OCI-LY1 (cell line): ENCODE measurements around the gene MOSPD2.

ENCODE experiments used
- H2AFZ ChIP-seq: fragments of 200-600 bp; sonication (generic), shearing (Covaris generic); 2 replicates; pipeline ENCODE4 v1.6.0; 2014; ENCODE audit warnings: antibody characterized with exemption, mild to moderate bottlenecking, low read length
- H3F3A ChIP-seq: fragments of 200-600 bp; sonication (generic), shearing (Covaris generic); 2 replicates; pipeline ENCODE4 v1.6.0; 2014; ENCODE audit warnings: mild to moderate bottlenecking, antibody characterized with exemption, low read length, moderate library complexity; ENCODE audit not compliant: insufficient read depth
- H3K27ac ChIP-seq: fragments of 200-600 bp; sonication (generic); 2 replicates; pipeline ENCODE4 v1.5.1; 2014; ENCODE audit warnings: low read length, mixed run types, mild to moderate bottlenecking, low read depth; ENCODE audit not compliant: poor library complexity, severe bottlenecking
- H3K27me3 ChIP-seq: fragments of 200-600 bp; sonication (generic); 2 replicates; pipeline ENCODE4 v1.6.0; 2014; ENCODE audit warnings: antibody characterized with exemption, mild to moderate bottlenecking, low read length, moderate library complexity; ENCODE audit not compliant: insufficient read depth
- H3K36me3 ChIP-seq: fragments of 200-600 bp; sonication (generic); 2 replicates; pipeline ENCODE4 v1.6.1; 2014; ENCODE audit warnings: mild to moderate bottlenecking, antibody characterized with exemption, low read length, moderate library complexity, mixed read lengths; ENCODE audit not compliant: insufficient read depth
- H3K4me1 ChIP-seq: fragments of 200-600 bp; sonication (generic); 2 replicates; pipeline ENCODE4 v1.5.1; 2014; ENCODE audit warnings: mild to moderate bottlenecking, low read length, moderate library complexity; ENCODE audit not compliant: insufficient read depth, severe bottlenecking
- H3K4me2 ChIP-seq: fragments of 200-600 bp; sonication (generic), shearing (Covaris generic); 2 replicates; pipeline ENCODE4 v1.6.1; 2014; ENCODE audit warnings: low read length
- H3K4me3 ChIP-seq: fragments of 200-600 bp; sonication (generic); 2 replicates; pipeline ENCODE4 v1.5.1; 2014; ENCODE audit warnings: low read length, low read depth, mild to moderate bottlenecking, mixed read lengths; ENCODE audit not compliant: poor library complexity, severe bottlenecking
- H3K79me2 ChIP-seq: fragments of 200-600 bp; shearing (Covaris generic); 2 replicates; pipeline ENCODE4 v1.6.1; 2016; ENCODE audit warnings: mixed run types, low read length, mixed read lengths; ENCODE audit not compliant: insufficient read depth
- H3K9ac ChIP-seq: fragments of 200-600 bp; sonication (generic), shearing (Covaris generic); 2 replicates; pipeline ENCODE4 v1.6.1; 2014; ENCODE audit warnings: mild to moderate bottlenecking, low read length, mixed read lengths
- H3K9me2 ChIP-seq: fragments of 200-600 bp; sonication (generic), shearing (Covaris generic); 2 replicates; pipeline ENCODE4 v1.6.1; 2014; ENCODE audit warnings: low read depth, mild to moderate bottlenecking, low read length, mixed read lengths
- H3K9me3 ChIP-seq: fragments of 200-600 bp; shearing (Covaris generic); 2 replicates; pipeline ENCODE4 v1.6.1; 2014; ENCODE audit warnings: low read length, mixed read lengths
- H4K20me1 ChIP-seq: fragments of 200-600 bp; sonication (generic), shearing (Covaris generic); 2 replicates; pipeline ENCODE4 v1.6.0; 2016; ENCODE audit warnings: mild to moderate bottlenecking, low read length; ENCODE audit not compliant: insufficient read depth
- EZH2 ChIP-seq: fragments of 200-600 bp; sonication (generic), shearing (Covaris generic); IDR thresholded peaks from 2 replicates; pipeline ENCODE4 v1.8.0; 2017; ENCODE audit warnings: borderline replicate concordance, mixed run types, mild to moderate bottlenecking, antibody characterized with exemption, low read length, moderate library complexity, mixed read lengths
- TF ChIP-seq, protein P1 (sequence below): fragments of 200-600 bp; sonication (generic), shearing (Covaris generic); IDR thresholded peaks from 2 replicates; pipeline ENCODE4 v1.5.1; 2017; ENCODE audit warnings: mild to moderate bottlenecking, antibody characterized with exemption, low read length, moderate library complexity, mixed read lengths

The MOSPD2 gene

DNA sequence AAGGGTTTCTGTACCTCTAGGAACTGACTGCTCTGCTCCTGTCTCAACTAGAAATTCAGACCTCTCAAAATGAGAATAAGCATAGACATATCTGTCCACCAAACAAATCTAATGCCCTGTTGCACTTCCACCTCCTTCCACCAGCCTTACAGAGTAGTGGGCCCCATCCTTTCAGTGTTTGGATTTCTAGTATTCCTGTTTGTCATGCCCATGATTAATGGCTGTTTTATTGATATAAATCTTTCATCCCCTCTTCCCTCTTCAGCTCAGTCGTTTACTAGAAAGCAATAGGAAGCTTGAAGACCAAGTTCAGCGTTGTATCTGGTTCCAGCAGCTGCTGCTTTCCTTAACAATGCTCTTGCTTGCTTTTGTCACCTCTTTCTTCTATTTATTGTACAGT lies 46.2 kb downstream of the MOSPD2 start:
- Histone ChIP-seq H3K79me2 (no peaks in the 10 kb centered on the region), H3K9ac (no peak overlapping the region), H3K9me3 (no peaks in the 10 kb centered on the region), H3K4me1 (no peaks in the 10 kb centered on the region), H3K36me3 (0 out of 2 replicates have a peak, but pooled peaks cover 7% of the 10 kb centered on the region), H3K27ac (no peak overlapping the region), H4K20me1 (no peaks in the 10 kb centered on the region), H3K9me2 (no peaks in the 10 kb centered on the region), H3K27me3 (no peaks in the 10 kb centered on the region), H3K4me2 (no peak overlapping the region), H3F3A (no peaks in the 10 kb centered on the region), H3K4me3 (no peak overlapping the region), H2AFZ (no peak overlapping the region)
- TF ChIP-seq EZH2, result no peak
- TF ChIP-seq, protein P1, sequence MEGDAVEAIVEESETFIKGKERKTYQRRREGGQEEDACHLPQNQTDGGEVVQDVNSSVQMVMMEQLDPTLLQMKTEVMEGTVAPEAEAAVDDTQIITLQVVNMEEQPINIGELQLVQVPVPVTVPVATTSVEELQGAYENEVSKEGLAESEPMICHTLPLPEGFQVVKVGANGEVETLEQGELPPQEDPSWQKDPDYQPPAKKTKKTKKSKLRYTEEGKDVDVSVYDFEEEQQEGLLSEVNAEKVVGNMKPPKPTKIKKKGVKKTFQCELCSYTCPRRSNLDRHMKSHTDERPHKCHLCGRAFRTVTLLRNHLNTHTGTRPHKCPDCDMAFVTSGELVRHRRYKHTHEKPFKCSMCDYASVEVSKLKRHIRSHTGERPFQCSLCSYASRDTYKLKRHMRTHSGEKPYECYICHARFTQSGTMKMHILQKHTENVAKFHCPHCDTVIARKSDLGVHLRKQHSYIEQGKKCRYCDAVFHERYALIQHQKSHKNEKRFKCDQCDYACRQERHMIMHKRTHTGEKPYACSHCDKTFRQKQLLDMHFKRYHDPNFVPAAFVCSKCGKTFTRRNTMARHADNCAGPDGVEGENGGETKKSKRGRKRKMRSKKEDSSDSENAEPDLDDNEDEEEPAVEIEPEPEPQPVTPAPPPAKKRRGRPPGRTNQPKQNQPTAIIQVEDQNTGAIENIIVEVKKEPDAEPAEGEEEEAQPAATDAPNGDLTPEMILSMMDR, result no peak

DNA sequence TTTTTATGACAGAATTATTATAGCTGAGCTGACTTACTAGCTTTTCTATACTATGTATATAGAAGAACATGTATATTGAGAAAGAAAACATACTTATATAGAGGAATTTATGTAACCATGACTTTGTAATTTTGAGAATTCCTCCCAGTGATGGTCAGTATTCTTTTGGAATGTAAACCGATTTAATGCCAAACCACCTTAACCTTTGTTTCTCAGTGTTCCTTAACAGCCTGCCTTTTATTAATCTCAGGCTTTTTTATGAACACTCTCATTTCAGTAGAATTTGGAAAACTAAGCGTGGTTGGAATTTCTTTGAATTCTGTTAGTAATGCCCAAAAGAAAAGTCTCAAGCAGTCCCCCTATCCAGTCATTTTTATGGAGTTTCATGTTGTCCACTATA lies 47.0 kb downstream of the MOSPD2 start:
- Histone ChIP-seq H2AFZ (no peak overlapping the region), H3K27ac (no peak overlapping the region), H4K20me1 (no peaks in the 10 kb centered on the region), H3K9me3 (no peaks in the 10 kb centered on the region), H3K36me3 (0 out of 2 replicates have a peak, but pooled peaks cover 7% of the 10 kb centered on the region), H3K27me3 (no peaks in the 10 kb centered on the region), H3K4me1 (no peaks in the 10 kb centered on the region), H3K9ac (no peak overlapping the region), H3K4me3 (no peak overlapping the region), H3K9me2 (no peaks in the 10 kb centered on the region), H3F3A (no peaks in the 10 kb centered on the region), H3K4me2 (no peak overlapping the region), H3K79me2 (no peaks in the 10 kb centered on the region)
- TF ChIP-seq, protein P1, result no peak
- TF ChIP-seq EZH2, result no peak

DNA sequence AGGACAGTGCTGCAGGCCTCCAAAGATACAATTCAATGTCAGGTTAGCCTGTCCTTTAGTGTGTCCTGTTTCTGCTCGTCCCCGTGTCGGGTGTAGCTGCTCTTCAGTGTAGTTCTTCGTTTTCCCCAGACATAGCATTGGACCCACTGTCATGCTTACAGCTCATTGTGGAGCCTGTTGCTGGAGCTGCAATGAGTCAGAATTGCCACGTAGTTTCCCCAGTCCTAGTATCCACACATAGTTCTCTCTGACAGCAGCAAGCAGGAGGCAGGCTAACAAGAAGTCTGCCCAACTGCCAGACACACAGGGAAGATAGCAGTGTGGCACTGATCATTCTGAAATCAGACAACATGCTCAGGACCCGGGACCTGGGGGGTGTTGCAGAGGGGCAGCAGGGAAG lies 49.2 kb downstream of the MOSPD2 start:
- no peaks in the 10 kb centered on the region for H3F3A ChIP-seq
- no peaks in the 10 kb centered on the region for H3K79me2 ChIP-seq
- no peaks in the 10 kb centered on the region for H3K9me3 ChIP-seq
- no peaks in the 10 kb centered on the region for H3K4me1 ChIP-seq
- TF ChIP-seq, protein P1, result no peak
- H3K36me3 ChIP-seq, result no peaks in the 10 kb centered on the region
- no peak overlapping the region for H2AFZ ChIP-seq
- H3K27me3 ChIP-seq, result no peaks in the 10 kb centered on the region
- H3K27ac ChIP-seq, result no peak overlapping the region
- H3K9ac ChIP-seq, result no peak overlapping the region
- H3K9me2 ChIP-seq, result no peaks in the 10 kb centered on the region
- H3K4me3 ChIP-seq, result no peak overlapping the region
- H4K20me1 ChIP-seq, result no peaks in the 10 kb centered on the region
- H3K4me2 ChIP-seq, result no peak overlapping the region
